Globus pallidus (tissue), 1 donor: ENCODE results near the gene KRT71.

Source experiments
- DNase-seq: peaks from one replicate; pipeline ENCODE4 v3.0.0-alpha.2; 2015; ENCODE audit warnings: low spot score

The KRT71 gene

GRCh38 chr12:52539083-52539820 lies 13.7 kb downstream of the KRT71 start:
- DNase-seq = no peak

- DNase-seq = no peak
These were observed 15.8 kb downstream of the KRT71 start for GRCh38 chr12:52537101-52537500.

GRCh38 chr12:52535574-52535973 lies 17.4 kb downstream of the KRT71 start:
- DNase-seq = no peak

GRCh38 chr12:52534482-52534881 lies 18.5 kb downstream of the KRT71 start:
- DNase-seq = no peak

- DNase-seq = no peak
These were observed 19.1 kb downstream of the KRT71 start for GRCh38 chr12:52533686-52534470.

- DNase-seq = no peak
These were observed 20.3 kb downstream of the KRT71 start for GRCh38 chr12:52532636-52533035.

GRCh38 chr12:52531566-52532300 lies 21.2 kb downstream of the KRT71 start:
- peak; percentile 24 for DNase-seq

- DNase-seq = no peak
These were observed 22.0 kb downstream of the KRT71 start for GRCh38 chr12:52530905-52531304.

- DNase-seq = no peak
These were observed 22.6 kb downstream of the KRT71 start for GRCh38 chr12:52530366-52530765.

GRCh38 chr12:52529846-52530245 lies 23.1 kb downstream of the KRT71 start:
- DNase-seq = no peak

GRCh38 chr12:52529417-52529816 lies 23.5 kb downstream of the KRT71 start:
- DNase-seq = no peak

GRCh38 chr12:52528641-52529143 lies 24.3 kb downstream of the KRT71 start:
- DNase-seq = peak; percentile 88

- DNase-seq = no peak
These were observed 25.7 kb downstream of the KRT71 start for GRCh38 chr12:52527121-52527800.

- DNase-seq = no peak
These were observed 26.4 kb downstream of the KRT71 start for GRCh38 chr12:52526511-52526951.

- no peak for DNase-seq
These were observed 27.1 kb downstream of the KRT71 start for GRCh38 chr12:52525661-52526499.

- no peak for DNase-seq
These were observed 27.9 kb downstream of the KRT71 start for GRCh38 chr12:52524898-52525591.

GRCh38 chr12:52524241-52524897 lies 28.6 kb downstream of the KRT71 start:
- no peak for DNase-seq

GRCh38 chr12:52523824-52524223 lies 29.1 kb downstream of the KRT71 start:
- DNase-seq = no peak

- DNase-seq = no peak
These were observed 30.5 kb downstream of the KRT71 start for GRCh38 chr12:52522346-52523011.
